Left lung (tissue), 10 donors: Measurements from ENCODE around the gene SHC3. TPM values are rescaled to one million over a fixed set of nuclear protein-coding genes. Genes with fewer than 3 reads are reported as not detected.

Experiments
- ATAC-seq: fragments of 200-7000 bp; cut with Tn5 transposase; one replicate; pipeline ENCODE4 v1.9.1; 2020; ENCODE audit warnings: moderate library complexity
- DNase-seq, 4 donors: peaks; one replicate each; pipeline ENCODE4 v3.0.0-alpha.2; 2013 to 2020
- H3K27ac ChIP-seq, 2 donors: fragments of 200-600 bp; sonication (generic) in 1 of 2; one replicate each; pipeline versions ENCODE4 v1.5.0 to v1.8.0; 2020 to 2021
- H3K27me3 ChIP-seq, 2 donors: fragments of 200-600 bp; sonication (generic) in 1 of 2; one replicate each; pipeline versions ENCODE4 v1.5.0 to v1.8.0; 2020 to 2021
- H3K36me3 ChIP-seq, 2 donors: fragments of 200-600 bp; sonication (generic) in 1 of 2; one replicate each; pipeline versions ENCODE4 v1.5.0 to v1.8.0; 2020 to 2021
- H3K4me1 ChIP-seq, 2 donors: fragments of 200-600 bp; one replicate each; pipeline ENCODE4 v1.8.0; 2021
- H3K4me3 ChIP-seq, 2 donors: fragments of 200-600 bp; sonication (generic) in 1 of 2; one replicate each; pipeline versions ENCODE4 v1.5.0 to v1.8.0; 2020 to 2021; ENCODE audit warnings: mild to moderate bottlenecking in 1 of 2
- H3K9me3 ChIP-seq, 2 donors: fragments of 200-600 bp; sonication (generic) in 1 of 2; one replicate each; pipeline versions ENCODE4 v1.5.0 to v1.8.0; 2020 to 2021
- CTCF ChIP-seq, 2 donors: fragments of 200-600 bp; sonication (generic) in 1 of 2; IDR thresholded peaks; one replicate each; pipeline versions ENCODE4 v1.5.0 to v1.8.0; 2021; ENCODE audit warnings: antibody characterized with exemption in 2 of 2
- intact Hi-C, 2 donors: fragments of 100-400 bp; cut with DNase I; formaldehyde crosslinking; loops; one replicate each; pipeline versions ENCODE4 v1.11.2 to v1.14.2; 2022
- polyA plus RNA-seq, 6 donors: library from polyadenylated mRNA; unstranded; fragments of 120-200 nt; gene quantifications; one replicate each; pipeline ENCODE4 v1.2.1, GENCODE V29; 2013; ENCODE audit not compliant: insufficient read length in 6 of 6
- total RNA-seq, 2 donors: library from RNA; stranded (reverse); fragmentation: NEBNext Ultra II Directional; extraction: Animal tissue kit (Norgen Biotek cat#: 25700); gene quantifications; one replicate each; pipeline ENCODE4 v1.2.1, GENCODE V29; 2021
- donor health status: DM: no; HTN: yes; CAD: no.
- donor health status: DM: no; HTN: no; CAD: no.

Gene SHC3
- total and polyA plus RNA-seq, 8 donors = 10.4 to 19.2 (median 15.6) TPM

- Histone ChIP-seq H3K27ac (peak overlapping the region; percentile 70 to 84), H3K36me3 (no peaks in the 10 kb centered on the region), H3K27me3 (no peaks in the 10 kb centered on the region), H3K4me1 (peaks cover 28 to 30% of the 10 kb centered on the region in 2 donors), H3K4me3 (no peak overlapping the region), H3K9me3 (no peaks in the 10 kb centered on the region)
- intact Hi-C loops = no loop called here
- DNase-seq (peak in 2 of 4 donors; percentile 54 to 55), ATAC-seq (peak; percentile 46)
- TF ChIP-seq CTCF (IDR thresholded peaks at IDR 0.05) = no peak
These were observed 157.3 kb downstream of the SHC3 start for GRCh38 chr9:89021154-89021803.

GRCh38 chr9:89020754-89021153 is 157.9 kb downstream of the SHC3 start:
- H3K36me3 ChIP-seq = no peaks in the 10 kb centered on the region
- ATAC-seq (no peak), DNase-seq (peak in 1 of 4 donors; percentile 34)
- peak overlapping the region; percentile 70 to 84 for H3K27ac ChIP-seq
- H3K4me3 ChIP-seq = no peak overlapping the region
- no peaks in the 10 kb centered on the region for H3K9me3 ChIP-seq
- TF ChIP-seq CTCF (IDR thresholded peaks at IDR 0.05) = no peak
- intact Hi-C loops = no loop called here
- peaks cover 27 to 30% of the 10 kb centered on the region in 2 donors for H3K4me1 ChIP-seq
- no peaks in the 10 kb centered on the region for H3K27me3 ChIP-seq

- no peaks in the 10 kb centered on the region for H3K9me3 ChIP-seq
- no peaks in the 10 kb centered on the region for H3K4me1 ChIP-seq
- intact Hi-C loops = no loop called here
- ATAC-seq (no peak), DNase-seq (no peak)
- TF ChIP-seq CTCF (IDR thresholded peaks at IDR 0.05) = no peak
- H3K4me3 ChIP-seq = no peak overlapping the region
- no peak overlapping the region for H3K27ac ChIP-seq
- H3K27me3 ChIP-seq = no peaks in the 10 kb centered on the region
- H3K36me3 ChIP-seq = no peaks in the 10 kb centered on the region
These were observed 163.3 kb downstream of the SHC3 start for GRCh38 chr9:89015336-89015735.

- Histone ChIP-seq H3K9me3 (no peaks in the 10 kb centered on the region), H3K4me1 (no peaks in the 10 kb centered on the region), H3K27ac (no peak overlapping the region), H3K4me3 (no peak overlapping the region), H3K27me3 (no peaks in the 10 kb centered on the region), H3K36me3 (no peaks in the 10 kb centered on the region)
- ATAC-seq (no peak), DNase-seq (no peak)
- no peak for TF ChIP-seq CTCF (IDR thresholded peaks at IDR 0.05)
- intact Hi-C loops = no loop called here
These were observed 164.5 kb downstream of the SHC3 start for GRCh38 chr9:89014153-89014552.

- intact Hi-C loops = no loop called here
- Histone ChIP-seq H3K4me1 (no peaks in the 10 kb centered on the region), H3K36me3 (no peaks in the 10 kb centered on the region), H3K27ac (no peak overlapping the region), H3K27me3 (no peaks in the 10 kb centered on the region), H3K4me3 (no peak overlapping the region), H3K9me3 (no peaks in the 10 kb centered on the region)
- TF ChIP-seq CTCF (IDR thresholded peaks at IDR 0.05) = no peak
- DNase-seq (no peak), ATAC-seq (no peak)
These were observed 165.0 kb downstream of the SHC3 start for GRCh38 chr9:89013660-89014059.
